T-cell (primary cell): Measurements from ENCODE around the gene OR1M1. TPM values are rescaled to one million over a fixed set of nuclear protein-coding genes. Genes with fewer than 3 reads are reported as not detected.

Source experiments
- ATAC-seq, 4 experiments: fragments of 200-7000 bp in 3 of 4; fragments of 150-1000 bp in 1 of 4; cut with Tn5 transposase; replicated peaks in 1 of 4; 1 replicate in 3 of 4; 2 replicates in 1 of 4; pipeline ENCODE4 v1.10.0; 2021; ENCODE audit warnings: moderate library complexity in 3 of 4, mild to moderate bottlenecking in 2 of 4, moderate number of reproducible peaks in 1 of 4
- CTCF ChIA-PET, 2 donors: fragments of 300-600 bp; sonication (Branson Sonifier 250); formaldehyde crosslinking; loops; one replicate each; lab custom pipeline; 2022; ENCODE audit warnings: antibody characterized with exemption in 2 of 2; lab: Charles Lee
- POLR2A ChIA-PET, 2 donors: fragments of 300-600 bp; sonication (Branson Sonifier 250); formaldehyde crosslinking; loops; one replicate each; lab custom pipeline; 2022; ENCODE audit warnings: antibody characterized with exemption in 2 of 2; lab: Charles Lee
- DNase-seq, 35 experiments: peaks; one replicate each; pipeline versions ENCODE4 v3.0.0 to v3.0.0-alpha.2; 2013 to 2023
- H3K27ac ChIP-seq: one replicate; pipeline ENCODE4 v1.5.1; 2013; ENCODE audit warnings: low read length
- H3K27me3 ChIP-seq, 2 experiments: replicated peaks in 1 of 2; 1 replicate in 1 of 2; 2 replicates in 1 of 2; pipeline versions ENCODE4 v1.6.1 to v1.7.0; 2013; ENCODE audit warnings: low read length in 1 of 2, mixed read lengths in 1 of 2; ENCODE audit not compliant: control insufficient read depth in 2 of 2, insufficient read depth in 2 of 2; ENCODE audit errors: extremely low read depth in 1 of 2
- H3K36me3 ChIP-seq, 2 donors: 1 replicate in 1 of 2; 2 replicates in 1 of 2; pipeline versions ENCODE4 v1.6.1 to v1.7.0; 2013; ENCODE audit warnings: low read length in 1 of 2; ENCODE audit not compliant: control insufficient read depth in 2 of 2, insufficient read depth in 1 of 2; ENCODE audit errors: extremely low read depth in 1 of 2
- H3K4me1 ChIP-seq, 2 experiments: 1 replicate in 1 of 2; 2 replicates in 1 of 2; pipeline versions ENCODE4 v1.6.1 to v1.7.0; 2013; ENCODE audit warnings: low read length in 2 of 2, mixed read lengths in 1 of 2; ENCODE audit not compliant: insufficient read depth in 2 of 2, control insufficient read depth in 1 of 2; ENCODE audit errors: extremely low read depth in 1 of 2
- H3K4me3 ChIP-seq, 2 donors: 1 replicate in 1 of 2; 2 replicates in 1 of 2; pipeline versions ENCODE4 v1.5.1 to v1.7.0; 2013; ENCODE audit warnings: mild to moderate bottlenecking in 2 of 2, low read length in 1 of 2, moderate library complexity in 1 of 2; ENCODE audit not compliant: control insufficient read depth in 1 of 2; ENCODE audit errors: extremely low read depth in 1 of 2
- H3K9me3 ChIP-seq: 2 replicates; pipeline ENCODE4 v1.7.0; 2013
- H3K27ac Mint-ChIP-seq, 2 donors: one replicate each; pipeline ENCODE4 v1.8.0; 2020 to 2021; ENCODE audit warnings: mild to moderate bottlenecking in 2 of 2, mixed read lengths in 2 of 2
- H3K27me3 Mint-ChIP-seq, 2 donors: one replicate each; pipeline ENCODE4 v1.8.0; 2021 to 2022; ENCODE audit warnings: mixed read lengths in 2 of 2
- H3K36me3 Mint-ChIP-seq: one replicate; pipeline ENCODE4 v1.8.0; 2021; ENCODE audit warnings: mixed read lengths
- H3K4me1 Mint-ChIP-seq, 3 donors: one replicate each; pipeline ENCODE4 v1.8.0; 2020 to 2022; ENCODE audit warnings: mixed read lengths in 3 of 3, mild to moderate bottlenecking in 1 of 3
- H3K4me3 Mint-ChIP-seq, 3 donors: one replicate each; pipeline ENCODE4 v1.8.0; 2020 to 2022; ENCODE audit warnings: mild to moderate bottlenecking in 3 of 3, mixed read lengths in 3 of 3, moderate library complexity in 3 of 3
- H3K9me3 Mint-ChIP-seq, 3 donors: one replicate each; pipeline ENCODE4 v1.8.0; 2020 to 2022; ENCODE audit warnings: mixed read lengths in 3 of 3
- WGBS: methylation state at CpG from one replicate; pipeline ENCODE4 v1.1.5; 2013; ENCODE audit warnings: missing lambda C conversion rate; ENCODE audit not compliant: insufficient coverage; 5-methylcytosine and 5-hydroxymethylcytosine counted together
- total RNA-seq, 35 experiments: library from RNA in 6 of 35; stranded (reverse) in 6 of 35; fragments of 120-200 nt in 1 of 35; gene quantifications; one replicate each; pipeline versions ENCODE4 v1.2.1 to v1.2.4 and lab custom pipeline; 2013 to 2026

The OR1M1 gene
- total RNA-seq, 5 donors from 2014 or later (not counting 1 experiment from before 2014, with no cell fraction given), result not detected

GRCh38 chr19:9132422-9132821 lies 45.6 kb downstream of the OR1M1 start:
- no peaks in the 10 kb centered on the region for H3K4me1 ChIP-seq
- H3K27ac ChIP-seq, result no peak overlapping the region
- H3K27me3 Mint-ChIP-seq, result peaks cover 5 to 8% of the 10 kb centered on the region in 2 donors
- H3K4me3 ChIP-seq, result no peak overlapping the region
- no peak for DNase-seq
- H3K4me1 Mint-ChIP-seq, result peaks cover 5 to 10% (median 7%) of the 10 kb centered on the region in 3 donors
- POLR2A ChIA-PET, result no interaction called here
- CTCF ChIA-PET, result interaction anchor here in 1 of 2 donors (0.6 kb wide), 1 partner anchor 639 kb away, joined by 8 read pairs; no protein-coding TSS in a partner anchor
- no peaks in the 10 kb centered on the region for H3K9me3 Mint-ChIP-seq
- H3K27ac Mint-ChIP-seq, result no peak overlapping the region
- no peaks in the 10 kb centered on the region for H3K9me3 ChIP-seq
- H3K36me3 ChIP-seq, result no peaks in the 10 kb centered on the region
- peaks cover 2 to 16% of the 10 kb centered on the region in 2 experiments for H3K27me3 ChIP-seq
- WGBS, result 71% methylated on average over 3 of the region's 5 CpGs
- no peaks in the 10 kb centered on the region for H3K36me3 Mint-ChIP-seq
- H3K4me3 Mint-ChIP-seq, result no peak overlapping the region
- ATAC-seq, result no peak

GRCh38 chr19:9139609-9140158 lies 52.8 kb downstream of the OR1M1 start:
- Mint-ChIP-seq H3K27ac (peak overlapping the region; percentile 95 to 98), H3K27me3 (peaks cover 0 to 3% of the 10 kb centered on the region in 2 donors), H3K4me3 (peak overlapping the region; percentile 97 to 99 (median 99)), H3K4me1 (peaks cover 36 to 56% (median 47%) of the 10 kb centered on the region in 3 donors), H3K36me3 (peaks cover 21% of the 10 kb centered on the region), H3K9me3 (peaks cover 4 to 6% (median 4%) of the 10 kb centered on the region in 3 donors)
- ChIA-PET CTCF (interaction anchor here in 1 of 2 donors (0.6 kb wide), 1 partner anchor 41 kb away, joined by 6 read pairs; no protein-coding TSS in a partner anchor), POLR2A (no interaction called here)
- peak in 3 of 4 experiments; percentile 6 to 15 (median 15) for ATAC-seq
- Histone ChIP-seq H3K36me3 (peaks cover 0 to 7% of the 10 kb centered on the region in 2 donors), H3K27me3 (no peaks in the 10 kb centered on the region), H3K9me3 (peaks cover 2% of the 10 kb centered on the region), H3K27ac (peak overlapping the region; percentile 86), H3K4me1 (peaks cover 12 to 18% of the 10 kb centered on the region in 2 experiments), H3K4me3 (peak overlapping the region; percentile 88 to 92)
- no peak for DNase-seq
- WGBS, result 33% methylated on average over 2 of the region's 8 CpGs

GRCh38 chr19:9140159-9140874 lies 53.5 kb downstream of the OR1M1 start, which contains the start of gene ZNF317:
Gene ZNF317 (plus strand): TSS chr19:9140397. CDS start chr19:9156017, 15,620 bp downstream.
- Histone ChIP-seq H3K36me3 (peaks cover 4 to 11% of the 10 kb centered on the region in 2 donors), H3K4me1 (peaks cover 12 to 18% of the 10 kb centered on the region in 2 experiments), H3K9me3 (peaks cover 2% of the 10 kb centered on the region), H3K27ac (peak within 1 kb of the TSS; percentile 86), H3K4me3 (peak within 1 kb of the TSS; percentile 88 to 92), H3K27me3 (no peaks in the 10 kb centered on the region)
- under 1% methylated on average over 32 of the region's 43 CpGs for WGBS
- ChIA-PET POLR2A (no interaction called here), CTCF (no interaction called here)
- peak within 1 kb of the TSS; percentile 97 to 99 (median 99) for H3K4me3 Mint-ChIP-seq
- H3K36me3 Mint-ChIP-seq, result peaks cover 27% of the 10 kb centered on the region
- H3K27me3 Mint-ChIP-seq, result peaks cover 0 to 3% of the 10 kb centered on the region in 2 donors
- ATAC-seq, result peak; percentile 93 to 97 (median 96)
- peak; percentile 77 to 96 (median 88) for DNase-seq
- peak within 1 kb of the TSS; percentile 95 to 98 for H3K27ac Mint-ChIP-seq
- peaks cover 6 to 10% (median 9%) of the 10 kb centered on the region in 3 donors for H3K9me3 Mint-ChIP-seq
- peaks cover 37 to 59% (median 48%) of the 10 kb centered on the region in 3 donors for H3K4me1 Mint-ChIP-seq

GRCh38 chr19:9144920-9145319 lies 58.1 kb downstream of the OR1M1 start:
- Histone ChIP-seq H3K36me3 (peaks cover 11 to 24% of the 10 kb centered on the region in 2 donors), H3K9me3 (peaks cover 2% of the 10 kb centered on the region), H3K4me3 (no peak overlapping the region), H3K27ac (no peak overlapping the region), H3K4me1 (peaks cover 15 to 21% of the 10 kb centered on the region in 2 experiments), H3K27me3 (no peaks in the 10 kb centered on the region)
- Mint-ChIP-seq H3K9me3 (peaks cover 10 to 14% (median 13%) of the 10 kb centered on the region in 3 donors), H3K27me3 (no peaks in the 10 kb centered on the region), H3K4me1 (peaks cover 66 to 75% (median 66%) of the 10 kb centered on the region in 3 donors), H3K27ac (no peak overlapping the region), H3K36me3 (peaks cover 63% of the 10 kb centered on the region), H3K4me3 (no peak overlapping the region)
- 82% methylated on average over 4 of the region's 5 CpGs for WGBS
- ATAC-seq (no peak), DNase-seq (no peak)
- POLR2A ChIA-PET, result no interaction called here
- CTCF ChIA-PET, result no interaction called here

Other genes starting within 250 kb of the OR1M1 start
- under 1 TPM in 4 of 5 donors, not detected in 1; 0.03 to 0.16 (median 0.05) TPM for gene MUC16, start 76.7 kb upstream of the OR1M1 start, total RNA-seq
- not detected for gene OR7G2, start 20.4 kb downstream of the OR1M1 start, total RNA-seq
- not detected for gene OR7G1, start 28.7 kb downstream of the OR1M1 start, total RNA-seq
- not detected for gene OR7G3, start 39.9 kb downstream of the OR1M1 start, total RNA-seq
- 10 to 100 TPM; 46.8 to 77.9 (median 51.2) TPM for gene ZNF317, start 53.3 kb downstream of the OR1M1 start, total RNA-seq
- gene OR7D2, start 91.9 kb downstream of the OR1M1 start, total RNA-seq, result 1 to 10 TPM in 2 of 5 donors, not detected in 3; 1.4 to 1.6 TPM
- not detected for gene OR7D4, start 132.5 kb downstream of the OR1M1 start, total RNA-seq
- gene OR7E24, start 163.9 kb downstream of the OR1M1 start, total RNA-seq, result not detected
- gene ZNF699, start 222.8 kb downstream of the OR1M1 start, total RNA-seq, result 10 to 100 TPM; 11.3 to 23.0 (median 17.9) TPM
- gene ZNF559, start 237.1 kb downstream of the OR1M1 start, total RNA-seq, result 10 to 100 TPM; 14.5 to 41.1 (median 34.7) TPM